ENCODE results near the gene PCDHB3.
"Not testable (repeated sequence)": the region's sequence is repeated elsewhere in the genome, so short reads cannot be mapped to it uniquely, and the experiment has no call there.

PCDHB3 gene

DNA sequence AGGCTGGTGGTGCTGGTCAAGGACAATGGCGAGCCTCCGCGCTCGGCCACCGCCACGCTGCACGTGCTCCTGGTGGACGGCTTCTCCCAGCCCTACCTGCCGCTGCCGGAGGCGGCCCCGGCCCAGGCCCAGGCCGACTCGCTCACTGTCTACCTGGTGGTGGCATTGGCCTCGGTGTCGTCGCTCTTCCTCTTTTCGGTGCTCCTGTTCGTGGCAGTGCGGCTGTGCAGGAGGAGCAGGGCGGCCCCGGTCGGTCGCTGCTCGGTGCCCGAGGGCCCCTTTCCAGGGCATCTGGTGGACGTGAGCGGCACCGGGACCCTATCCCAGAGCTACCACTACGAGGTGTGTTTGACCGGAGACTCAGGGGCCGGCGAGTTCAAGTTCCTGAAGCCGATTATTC, 37.1 kb downstream of the PCDHB3 start:
- not testable (repeated sequence) for DNase-seq

DNA sequence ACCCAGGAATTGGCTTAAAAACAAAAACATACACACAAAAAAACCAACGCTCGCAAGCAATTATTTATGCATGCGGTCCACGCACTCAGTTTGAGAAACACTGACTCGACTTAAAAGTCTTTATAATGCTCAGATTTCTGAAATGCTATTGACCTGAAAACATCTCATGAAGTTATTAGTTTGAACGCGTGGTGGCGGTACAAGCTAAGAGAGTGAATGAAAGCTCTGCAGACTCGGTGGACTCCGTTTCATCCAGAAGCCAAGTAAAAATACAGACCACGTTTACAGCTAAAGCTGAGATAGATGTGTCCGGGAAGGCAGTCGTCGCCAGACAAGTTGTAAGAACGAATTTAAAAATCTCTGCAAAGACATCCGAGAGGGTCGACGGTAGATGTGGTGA, 49.5 kb downstream of the PCDHB3 start, which contains the start of gene PCDHB6:
Gene PCDHB6, plus strand, starts transcription at position 246 of the 400 bp plus-strand sequence. CDS start 201 bp downstream, outside the sequence.
- no peak for DNase-seq

DNA sequence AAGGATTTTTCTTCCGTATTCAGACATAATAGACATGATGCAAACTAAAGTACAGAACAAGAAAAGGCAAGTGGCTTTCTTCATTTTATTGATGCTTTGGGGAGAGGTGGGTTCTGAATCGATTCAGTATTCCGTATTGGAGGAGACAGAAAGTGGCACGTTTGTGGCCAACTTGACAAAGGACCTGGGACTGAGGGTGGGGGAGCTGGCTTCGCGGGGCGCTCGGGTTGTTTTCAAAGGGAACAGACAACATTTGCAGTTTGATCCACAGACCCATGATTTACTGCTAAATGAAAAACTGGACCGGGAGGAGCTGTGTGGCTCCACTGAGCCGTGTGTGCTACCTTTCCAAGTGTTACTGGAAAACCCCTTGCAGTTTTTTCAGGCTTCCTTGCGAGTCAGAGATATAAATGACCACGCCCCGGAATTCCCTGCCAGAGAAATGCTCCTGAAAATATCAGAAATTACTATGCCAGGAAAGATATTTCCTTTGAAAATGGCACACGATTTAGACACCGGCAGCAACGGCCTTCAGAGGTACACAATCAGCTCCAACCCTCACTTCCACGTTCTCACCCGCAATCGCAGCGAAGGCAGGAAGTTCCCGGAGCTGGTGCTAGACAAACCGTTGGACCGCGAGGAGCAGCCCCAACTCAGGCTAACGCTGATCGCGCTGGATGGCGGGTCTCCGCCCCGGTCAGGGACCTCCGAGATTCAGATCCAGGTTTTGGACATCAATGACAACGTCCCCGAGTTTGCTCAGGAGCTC, 50.1 kb downstream of the PCDHB3 start:
- no peak for DNase-seq

DNA sequence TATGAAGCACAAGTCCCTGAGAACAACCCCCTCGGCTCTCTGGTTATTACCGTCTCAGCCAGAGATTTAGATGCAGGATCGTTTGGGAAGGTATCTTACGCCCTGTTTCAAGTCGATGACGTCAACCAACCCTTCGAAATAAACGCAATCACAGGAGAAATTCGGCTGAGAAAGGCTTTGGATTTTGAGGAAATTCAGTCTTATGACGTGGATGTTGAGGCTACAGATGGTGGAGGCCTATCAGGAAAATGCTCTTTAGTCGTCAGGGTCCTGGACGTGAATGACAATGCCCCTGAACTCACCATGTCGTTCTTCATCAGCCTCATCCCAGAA, 50.7 kb downstream of the PCDHB3 start:
- DNase-seq = no peak

DNA sequence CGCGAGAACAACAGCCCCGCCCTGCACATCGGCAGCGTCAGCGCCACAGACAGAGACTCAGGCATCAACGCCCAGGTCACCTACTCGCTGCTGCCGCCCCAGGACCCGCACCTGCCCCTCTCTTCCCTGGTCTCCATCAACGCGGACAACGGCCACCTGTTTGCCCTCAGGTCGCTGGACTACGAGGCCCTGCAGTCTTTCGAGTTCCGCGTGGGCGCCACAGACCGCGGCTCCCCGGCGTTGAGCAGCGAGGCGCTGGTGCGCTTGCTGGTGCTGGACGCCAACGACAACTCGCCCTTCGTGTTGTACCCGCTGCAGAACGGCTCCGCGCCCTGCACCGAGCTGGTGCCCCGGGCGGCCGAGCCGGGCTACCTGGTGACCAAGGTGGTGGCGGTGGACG, 51.4 kb downstream of the PCDHB3 start:
- DNase-seq = not testable (repeated sequence)

DNA sequence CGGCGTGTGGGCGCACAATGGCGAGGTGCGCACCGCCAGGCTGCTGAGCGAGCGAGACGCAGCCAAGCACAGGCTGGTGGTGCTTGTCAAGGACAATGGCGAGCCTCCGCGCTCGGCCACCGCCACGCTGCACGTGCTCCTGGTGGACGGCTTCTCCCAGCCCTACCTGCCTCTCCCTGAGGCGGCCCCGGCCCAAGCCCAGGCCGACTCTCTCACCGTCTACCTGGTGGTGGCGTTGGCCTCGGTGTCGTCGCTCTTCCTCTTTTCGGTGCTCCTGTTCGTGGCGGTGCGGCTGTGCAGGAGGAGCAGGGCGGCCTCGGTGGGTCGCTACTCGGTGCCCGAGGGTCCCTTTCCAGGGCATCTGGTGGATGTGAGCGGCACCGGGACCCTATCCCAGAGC, 51.8 kb downstream of the PCDHB3 start:
- DNase-seq = not testable (repeated sequence)

All from T-helper 2 cell (primary cell).